DND-41 (cell line): Measurements from ENCODE around the gene OSBPL10.
A peak's percentile ranks its signal among the peaks of the same experiment; 100 is the strongest.

Experiments used
- ATAC-seq: fragments of 200-7000 bp; cut with Tn5 transposase; 3 replicates; pipeline ENCODE4 v1.9.1; 2021; ENCODE audit warnings: low read depth; ENCODE audit not compliant: insufficient read depth
- DNase-seq: peaks from one replicate; pipeline ENCODE4 v3.0.0-alpha.2; 2020
- H2AFZ ChIP-seq: 2 replicates; pipeline ENCODE4 v1.6.0; 2012; ENCODE audit warnings: low read depth, low read length
- H3K27ac ChIP-seq: 2 replicates; pipeline ENCODE4 v1.5.1; 2012; ENCODE audit warnings: low read length, inconsistent platforms
- H3K27me3 ChIP-seq: fragments of 200-600 bp; sonication (generic); 2 replicates; pipeline ENCODE4 v1.6.0; 2012; ENCODE audit warnings: low read length, mild to moderate bottlenecking, inconsistent platforms; ENCODE audit not compliant: insufficient read depth, poor library complexity
- H3K36me3 ChIP-seq: 2 replicates; pipeline ENCODE4 v1.5.1; 2012; ENCODE audit warnings: low read length, inconsistent platforms; ENCODE audit not compliant: insufficient read depth
- H3K4me1 ChIP-seq: 2 replicates; pipeline ENCODE4 v1.5.1; 2012; ENCODE audit warnings: mild to moderate bottlenecking, low read length; ENCODE audit not compliant: insufficient read depth
- H3K4me2 ChIP-seq: 2 replicates; pipeline ENCODE4 v1.6.0; 2012; ENCODE audit warnings: mild to moderate bottlenecking, moderate library complexity, low read length, inconsistent platforms; ENCODE audit not compliant: insufficient read depth
- H3K4me3 ChIP-seq, 2 experiments: fragments of 200-600 bp in 1 of 2; shearing (Covaris generic) in 1 of 2; 2 replicates each; pipeline ENCODE4 v1.5.1; 2012 to 2016; ENCODE audit warnings: inconsistent platforms in 2 of 2, low read length in 2 of 2, mild to moderate bottlenecking in 2 of 2, low read depth in 1 of 2, moderate library complexity in 1 of 2
- H3K79me2 ChIP-seq: 2 replicates; pipeline ENCODE4 v1.6.0; 2012; ENCODE audit warnings: low read length, inconsistent platforms; ENCODE audit not compliant: insufficient read depth
- H3K9ac ChIP-seq: 2 replicates; pipeline ENCODE4 v1.6.0; 2012; ENCODE audit warnings: low read depth, mild to moderate bottlenecking, inconsistent platforms, low read length, moderate library complexity
- H3K9me3 ChIP-seq: 2 replicates; pipeline ENCODE4 v1.5.1; 2012; ENCODE audit warnings: low read length, moderate library complexity, mild to moderate bottlenecking, inconsistent platforms; ENCODE audit not compliant: insufficient read depth, severe bottlenecking
- H4K20me1 ChIP-seq: 2 replicates; pipeline ENCODE4 v1.6.0; 2012; ENCODE audit warnings: low read length; ENCODE audit not compliant: insufficient read depth
- EZH2 ChIP-seq: IDR thresholded peaks from 3 replicates; pipeline ENCODE4 v1.6.1; 2012; ENCODE audit warnings: borderline replicate concordance, low read depth, mild to moderate bottlenecking, moderate library complexity, low read length, inconsistent platforms; ENCODE audit not compliant: severe bottlenecking
- TF ChIP-seq, protein P1 (sequence below): IDR thresholded peaks from 2 replicates; pipeline ENCODE4 v1.5.1; 2012; ENCODE audit warnings: borderline replicate concordance, low read length, moderate library complexity, mild to moderate bottlenecking; ENCODE audit not compliant: poor library complexity, severe bottlenecking; ENCODE audit errors: extremely low read depth

The OSBPL10 gene

DNA sequence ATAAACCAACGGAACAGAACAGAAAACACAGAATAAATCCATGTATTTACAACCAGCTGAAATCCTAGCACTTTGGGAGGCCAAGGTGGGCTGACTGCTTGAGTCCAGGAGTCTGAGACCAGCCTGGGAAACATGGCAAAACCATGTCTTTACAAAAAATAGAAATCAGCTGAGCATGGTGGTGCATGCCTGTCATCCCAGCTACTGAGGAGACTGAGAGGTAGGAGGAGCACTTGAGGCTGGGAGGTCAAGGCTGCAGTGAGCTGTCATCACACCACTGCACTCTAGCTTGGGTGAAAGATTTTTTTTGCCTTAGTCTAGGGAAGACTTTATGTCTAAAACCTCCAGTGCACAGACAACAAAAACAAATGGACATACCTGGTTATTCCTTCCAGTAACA lies 327.6 kb downstream of the OSBPL10 start:
- Histone ChIP-seq H3K4me1 (no peaks in the 10 kb centered on the region), H3K4me2 (no peak overlapping the region), H3K27ac (no peak overlapping the region), H3K27me3 (no peaks in the 10 kb centered on the region), H4K20me1 (no peaks in the 10 kb centered on the region), H3K36me3 (no peaks in the 10 kb centered on the region), H2AFZ (no peak overlapping the region), H3K4me3 (no peak overlapping the region), H3K9me3 (peaks cover 54% of the 10 kb centered on the region), H3K79me2 (no peaks in the 10 kb centered on the region), H3K9ac (no peak overlapping the region)
- ATAC-seq = no peak
- TF ChIP-seq, protein P1, sequence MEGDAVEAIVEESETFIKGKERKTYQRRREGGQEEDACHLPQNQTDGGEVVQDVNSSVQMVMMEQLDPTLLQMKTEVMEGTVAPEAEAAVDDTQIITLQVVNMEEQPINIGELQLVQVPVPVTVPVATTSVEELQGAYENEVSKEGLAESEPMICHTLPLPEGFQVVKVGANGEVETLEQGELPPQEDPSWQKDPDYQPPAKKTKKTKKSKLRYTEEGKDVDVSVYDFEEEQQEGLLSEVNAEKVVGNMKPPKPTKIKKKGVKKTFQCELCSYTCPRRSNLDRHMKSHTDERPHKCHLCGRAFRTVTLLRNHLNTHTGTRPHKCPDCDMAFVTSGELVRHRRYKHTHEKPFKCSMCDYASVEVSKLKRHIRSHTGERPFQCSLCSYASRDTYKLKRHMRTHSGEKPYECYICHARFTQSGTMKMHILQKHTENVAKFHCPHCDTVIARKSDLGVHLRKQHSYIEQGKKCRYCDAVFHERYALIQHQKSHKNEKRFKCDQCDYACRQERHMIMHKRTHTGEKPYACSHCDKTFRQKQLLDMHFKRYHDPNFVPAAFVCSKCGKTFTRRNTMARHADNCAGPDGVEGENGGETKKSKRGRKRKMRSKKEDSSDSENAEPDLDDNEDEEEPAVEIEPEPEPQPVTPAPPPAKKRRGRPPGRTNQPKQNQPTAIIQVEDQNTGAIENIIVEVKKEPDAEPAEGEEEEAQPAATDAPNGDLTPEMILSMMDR = no peak
- TF ChIP-seq EZH2 = no peak
- no peak for DNase-seq

DNA sequence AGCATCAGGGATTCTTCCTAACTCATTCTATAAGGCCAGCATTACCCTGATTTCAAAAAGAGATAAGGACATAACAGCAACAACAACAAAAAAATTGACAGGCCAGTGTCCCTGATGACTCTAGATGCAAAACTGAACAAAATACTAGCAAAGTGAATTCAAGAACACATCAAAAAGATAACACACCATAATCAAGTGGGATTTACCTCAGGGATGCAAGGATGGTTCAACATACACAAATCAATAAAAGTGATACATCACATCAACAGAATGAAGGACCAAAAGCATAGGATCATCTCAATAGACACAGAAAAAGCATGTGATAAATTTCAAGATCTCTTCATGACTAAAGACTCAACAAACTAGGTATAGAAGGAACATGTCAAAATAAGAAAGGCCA lies 328.8 kb downstream of the OSBPL10 start:
- H2AFZ ChIP-seq = no peak overlapping the region
- no peak for ATAC-seq

DNA sequence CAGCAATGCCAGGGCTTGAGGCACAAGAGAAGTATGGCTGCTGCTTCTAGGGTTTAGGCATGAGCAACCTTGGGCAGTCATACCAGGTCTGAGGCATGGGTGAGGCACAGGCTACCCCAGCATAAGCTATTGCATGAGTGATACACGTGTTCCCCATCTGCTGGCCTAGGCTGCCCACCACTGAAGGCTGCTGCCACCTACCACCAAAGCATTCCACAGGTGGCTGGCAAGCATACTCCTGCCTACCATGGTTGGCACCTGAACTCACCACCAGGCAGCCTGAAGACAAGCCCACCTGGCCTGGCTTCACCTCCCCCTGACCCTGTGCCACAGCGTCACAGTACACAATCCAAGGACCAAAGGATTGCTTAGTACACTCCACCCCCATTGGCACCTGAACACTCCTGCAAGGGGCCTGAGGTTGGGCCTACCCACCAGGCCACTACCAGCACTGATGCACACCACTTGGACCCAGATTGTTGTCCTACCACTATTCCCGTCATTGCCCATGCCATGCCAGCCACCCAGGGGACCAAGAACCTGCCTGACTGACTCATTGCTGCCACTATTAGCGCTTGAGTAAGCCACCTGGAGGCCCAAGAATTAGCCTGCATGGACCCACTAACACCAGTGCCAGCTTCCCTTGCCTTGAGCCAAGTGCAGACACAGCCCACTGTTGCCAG lies 332.6 kb downstream of the OSBPL10 start:
- no peak overlapping the region for H3K4me2 ChIP-seq
- no peak overlapping the region for H3K9ac ChIP-seq
- H3K27ac ChIP-seq = no peak overlapping the region
- H4K20me1 ChIP-seq = no peaks in the 10 kb centered on the region
- no peaks in the 10 kb centered on the region for H3K79me2 ChIP-seq
- H3K4me1 ChIP-seq = no peaks in the 10 kb centered on the region
- no peak for DNase-seq
- ATAC-seq = peak; percentile 47
- H3K27me3 ChIP-seq = no peaks in the 10 kb centered on the region
- no peak overlapping the region for H2AFZ ChIP-seq
- TF ChIP-seq EZH2 = no peak
- TF ChIP-seq, protein P1 = no peak
- H3K9me3 ChIP-seq = peaks cover 52% of the 10 kb centered on the region
- H3K36me3 ChIP-seq = peaks cover 32% of the 10 kb centered on the region
- no peak overlapping the region for H3K4me3 ChIP-seq

More for the DNA sequence above, 328.8 kb downstream of the OSBPL10 start:
- no peak for DNase-seq
- Histone ChIP-seq H3K4me1 (no peaks in the 10 kb centered on the region), H3K27me3 (no peaks in the 10 kb centered on the region), H3K36me3 (peaks cover 11% of the 10 kb centered on the region; the same call in 1 of the 2 replicates), H3K9ac (no peak overlapping the region), H3K79me2 (no peaks in the 10 kb centered on the region), H3K27ac (no peak overlapping the region), H3K4me3 (no peak overlapping the region), H3K4me2 (no peak overlapping the region), H3K9me3 (peaks cover 62% of the 10 kb centered on the region), H4K20me1 (no peaks in the 10 kb centered on the region)
- TF ChIP-seq, protein P1 = no peak
- TF ChIP-seq EZH2 = no peak
